Activated CD8-positive, alpha-beta memory T cell treated with anti-CD3 and anti-CD28 coated beads, Interleukin-2, amount 50 U/mL, for 1 hour (primary cell): ENCODE results near the gene STK32A.
A peak's percentile ranks its signal among the peaks of the same experiment; 100 is the strongest.
"Not testable (repeated sequence)": the region's sequence is repeated elsewhere in the genome, so short reads cannot be mapped to it uniquely, and the experiment has no call there.

ENCODE experiments used
- DNase-seq: peaks from one replicate; pipeline ENCODE4 v3.0.0-alpha.2; 2020; ENCODE audit errors: extremely low read depth

The STK32A gene

GRCh38 chr5:147234825-147235635 is at the start of gene STK32A:
Gene STK32A (plus strand): TSS chr5:147235026. CDS start chr5:147239635, 4,609 bp downstream.
- DNase-seq = no peak

- no peak for DNase-seq
Observed at GRCh38 chr5:147187099-147187540, 47.7 kb upstream of the STK32A start.

GRCh38 chr5:147188200-147189108 is 46.4 kb upstream of the STK32A start:
- DNase-seq = peak; percentile 4

- DNase-seq = no peak
Observed at GRCh38 chr5:147189109-147189424, 45.8 kb upstream of the STK32A start.

- DNase-seq = no peak
Observed at GRCh38 chr5:147190331-147190730, 44.5 kb upstream of the STK32A start.

GRCh38 chr5:147193123-147193522 is 41.7 kb upstream of the STK32A start:
- no peak for DNase-seq

- no peak for DNase-seq
Observed at GRCh38 chr5:147200004-147200403, 34.8 kb upstream of the STK32A start.

- no peak for DNase-seq
Observed at GRCh38 chr5:147203213-147203612, 31.6 kb upstream of the STK32A start.

- no peak for DNase-seq
Observed at GRCh38 chr5:147204576-147204975, 30.2 kb upstream of the STK32A start.

GRCh38 chr5:147208134-147208533 is 26.7 kb upstream of the STK32A start:
- no peak for DNase-seq

- DNase-seq = no peak
Observed at GRCh38 chr5:147216552-147217154, 18.2 kb upstream of the STK32A start.

GRCh38 chr5:147223343-147223742 is 11.5 kb upstream of the STK32A start:
- DNase-seq = no peak

- DNase-seq = no peak
Observed at GRCh38 chr5:147223948-147224791, 10.7 kb upstream of the STK32A start.

- no peak for DNase-seq
Observed at GRCh38 chr5:147225938-147226337, 8.9 kb upstream of the STK32A start.

GRCh38 chr5:147226512-147226911 is 8.3 kb upstream of the STK32A start:
- DNase-seq = no peak

GRCh38 chr5:147234239-147234824 is 494 bp upstream of the STK32A start:
- no peak for DNase-seq

GRCh38 chr5:147240266-147240985 is 5.6 kb downstream of the STK32A start:
- DNase-seq = no peak

- DNase-seq = not testable (repeated sequence)
Observed at GRCh38 chr5:147243238-147243637, 8.4 kb downstream of the STK32A start.

- DNase-seq = no peak
Observed at GRCh38 chr5:147245381-147246165, 10.7 kb downstream of the STK32A start.

- DNase-seq = no peak
Observed at GRCh38 chr5:147248561-147248960, 13.7 kb downstream of the STK32A start.
